ENCODE measurements around the gene CENPM.

- no peak for TF ChIP-seq EZH2 (IDR thresholded peaks at IDR 0.05; ENCODE audit: low read depth, unreplicated experiment)
- peak; percentile 20 to 47; a peak in 2 of 4 replicates for TF ChIP-seq CTCF (conservative IDR thresholded peaks at IDR 0.05; ENCODE audit: low read depth in 2 of 2)
- TF ChIP-seq STAT1 (IDR thresholded peaks at IDR 0.05; ENCODE audit: unreplicated experiment), result no peak
- TF ChIP-seq POLR2AphosphoS5 (IDR thresholded peaks at IDR 0.05; ENCODE audit: low read depth), result no peak
- no peak for TF ChIP-seq EZH2phosphoT487 (IDR thresholded peaks at IDR 0.05; ENCODE audit: unreplicated experiment)
- no peak for TF ChIP-seq REST (IDR thresholded peaks at IDR 0.05; ENCODE audit: unreplicated experiment)
- no peak for TF ChIP-seq ETS1 (IDR thresholded peaks at IDR 0.05)
- no peak for TF ChIP-seq ZNF114 (CRISPR knock-in tag; IDR thresholded peaks at IDR 0.05)
- TF ChIP-seq ZNF331 (CRISPR knock-in tag; IDR thresholded peaks at IDR 0.05; ENCODE audit: low read depth), result no peak
- TF ChIP-seq JUNB (IDR thresholded peaks at IDR 0.05; ENCODE audit: unreplicated experiment), result no peak
Measured at GRCh38 chr22:41951898-41952474, 5.0 kb upstream of the CENPM start, which contains the start of gene SMIM45.

Measured in GM23338 (cell line).